GM18511 (cell line): ENCODE measurements around the gene ACP1.

Experiments used
- ATAC-seq: cut with Tn5 transposase; IDR thresholded peaks from one replicate; pipeline ENCODE4 v1.9.1; 2021; ENCODE audit warnings: mild to moderate bottlenecking, moderate library complexity; ENCODE audit not compliant: unreplicated experiment

The ACP1 gene

GRCh38 chr2:279956-280649 is 15.4 kb downstream of the ACP1 start:
- no peak for ATAC-seq

- no peak for ATAC-seq
These were observed 15.9 kb downstream of the ACP1 start for GRCh38 chr2:280650-281110.

GRCh38 chr2:281381-281780 is 16.6 kb downstream of the ACP1 start:
- ATAC-seq, result no peak

- no peak for ATAC-seq
These were observed 17.9 kb downstream of the ACP1 start for GRCh38 chr2:282371-283263.

- ATAC-seq, result no peak
These were observed 19.4 kb downstream of the ACP1 start for GRCh38 chr2:283996-284794.

- ATAC-seq, result no peak
These were observed 20.2 kb downstream of the ACP1 start for GRCh38 chr2:284896-285492.

- no peak for ATAC-seq
These were observed 20.8 kb downstream of the ACP1 start for GRCh38 chr2:285531-285930.

- no peak for ATAC-seq
These were observed 21.3 kb downstream of the ACP1 start for GRCh38 chr2:286035-286434.

GRCh38 chr2:286774-287392 is 22.1 kb downstream of the ACP1 start:
- peak; percentile 17 for ATAC-seq

- ATAC-seq, result peak; percentile 47
These were observed 22.7 kb downstream of the ACP1 start for GRCh38 chr2:287471-287885.

GRCh38 chr2:287911-288757 is 23.4 kb downstream of the ACP1 start, which contains the start of gene ALKAL2:
Gene ALKAL2, minus strand, starts transcription at chr2:288091. Its CDS starts 256 bp downstream, at chr2:287835.
- ATAC-seq, result peak; percentile 30

GRCh38 chr2:288758-289361 is 24.1 kb downstream of the ACP1 start:
- ATAC-seq, result no peak

GRCh38 chr2:289362-290089 is 24.8 kb downstream of the ACP1 start:
- peak; percentile 17 for ATAC-seq

- peak; percentile 39 for ATAC-seq
These were observed 25.5 kb downstream of the ACP1 start for GRCh38 chr2:290090-290722.

GRCh38 chr2:295090-295489 is 30.3 kb downstream of the ACP1 start:
- ATAC-seq, result no peak

GRCh38 chr2:296354-296753 is 31.6 kb downstream of the ACP1 start:
- no peak for ATAC-seq

GRCh38 chr2:305366-305765 is 40.6 kb downstream of the ACP1 start:
- no peak for ATAC-seq
